ENCODE measurements around the gene THADA.
"Not testable (repeated sequence)": the region's sequence is repeated elsewhere in the genome, so short reads cannot be mapped to it uniquely, and the experiment has no call there.

The THADA gene

DNA sequence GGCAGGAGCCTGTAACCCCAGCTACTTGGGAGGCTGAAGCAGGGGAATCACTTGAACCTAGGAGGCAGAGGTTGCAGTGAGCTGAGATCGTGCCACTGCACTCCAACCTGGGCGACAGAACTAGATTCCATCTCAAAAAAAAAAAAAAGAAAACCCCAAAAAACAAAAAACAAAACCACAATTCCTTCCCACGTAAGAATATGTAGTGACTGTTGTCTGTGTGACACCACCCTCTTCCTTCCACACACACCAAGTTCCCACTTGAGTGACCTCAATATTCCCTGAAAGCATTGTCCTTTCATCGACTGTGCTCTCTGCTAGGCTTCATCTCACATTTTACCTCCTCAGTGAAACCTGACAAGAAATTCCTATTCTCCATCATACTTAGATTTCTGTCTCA is 8.8 kb upstream of the THADA start:
- DNase-seq, result no peak

DNA sequence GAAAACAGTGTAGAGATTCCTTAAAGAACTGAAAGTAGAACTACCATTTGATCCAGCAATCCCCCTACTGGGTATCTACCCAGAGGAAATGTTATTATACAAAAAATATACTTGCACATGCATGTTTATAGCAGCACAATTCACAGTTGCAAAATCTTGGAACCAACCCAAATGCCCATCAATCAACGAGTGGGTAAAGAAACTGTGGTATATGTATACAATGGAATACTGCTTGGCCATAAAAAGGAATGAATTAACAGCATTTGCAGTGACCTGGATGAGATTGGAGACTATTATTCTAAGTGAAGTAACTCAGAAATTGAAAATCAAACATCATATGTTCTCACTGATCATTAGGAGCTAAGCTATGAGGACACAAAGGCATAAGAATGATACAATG is 4.8 kb upstream of the THADA start:
- not testable (repeated sequence) for DNase-seq

DNA sequence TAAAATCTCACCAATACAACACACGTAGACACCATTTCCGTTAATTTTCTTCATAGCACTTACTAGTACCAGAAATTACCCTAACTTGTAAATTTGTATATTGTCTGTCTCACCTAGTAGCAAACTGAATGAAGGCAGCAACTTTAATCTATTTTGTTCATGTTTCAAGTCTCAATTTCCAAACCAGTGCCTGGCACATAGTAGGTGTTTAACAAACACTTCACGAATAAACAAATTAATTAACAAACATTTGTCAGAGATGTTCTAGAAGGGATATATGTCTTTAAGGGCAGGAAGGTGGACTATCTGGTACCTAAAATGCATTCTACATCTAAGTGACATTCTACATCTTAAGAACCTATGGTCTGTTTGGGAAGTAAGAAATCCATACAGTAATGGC is 963 bp downstream of the THADA start:
- DNase-seq, result no peak

DNA sequence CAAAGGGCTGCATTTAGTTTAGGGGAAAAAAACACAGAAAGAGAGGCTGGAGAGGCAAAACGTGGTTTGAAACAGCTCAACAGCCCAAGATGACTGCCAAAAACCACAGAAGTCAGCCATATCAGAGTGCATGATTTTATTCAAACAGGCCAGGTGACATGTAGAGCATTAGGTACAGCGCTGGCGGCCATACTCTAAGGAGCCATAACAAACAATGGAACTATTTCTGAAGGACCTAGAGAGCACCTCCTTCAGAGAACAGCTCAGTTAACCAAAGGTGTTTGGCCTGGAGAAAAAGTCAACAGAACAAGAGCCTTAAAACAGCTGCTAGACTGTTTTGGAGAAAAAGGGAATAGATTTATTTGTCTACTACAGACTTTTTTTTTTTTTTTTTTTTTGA is 2.6 kb downstream of the THADA start:
- peak; percentile 26 for DNase-seq

DNA sequence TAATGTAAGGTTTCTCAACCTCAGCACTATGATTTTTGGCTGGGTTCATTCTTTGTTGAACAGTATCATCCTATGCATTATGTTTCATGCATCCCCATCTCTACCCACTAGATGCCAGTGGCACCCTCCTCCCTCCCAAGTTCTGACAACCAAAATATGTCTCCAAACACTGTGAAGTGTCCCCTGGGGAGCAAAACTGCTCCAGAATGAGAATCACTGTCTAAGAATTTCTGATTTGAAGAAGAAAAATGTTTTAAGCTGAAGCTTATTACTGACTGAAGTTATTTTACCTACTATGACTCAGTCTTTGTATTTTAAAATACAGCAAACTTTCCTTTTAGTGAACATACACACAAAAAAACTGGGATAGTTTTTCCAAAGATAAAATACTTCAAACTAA is 3.4 kb downstream of the THADA start:
- DNase-seq, result no peak

DNA sequence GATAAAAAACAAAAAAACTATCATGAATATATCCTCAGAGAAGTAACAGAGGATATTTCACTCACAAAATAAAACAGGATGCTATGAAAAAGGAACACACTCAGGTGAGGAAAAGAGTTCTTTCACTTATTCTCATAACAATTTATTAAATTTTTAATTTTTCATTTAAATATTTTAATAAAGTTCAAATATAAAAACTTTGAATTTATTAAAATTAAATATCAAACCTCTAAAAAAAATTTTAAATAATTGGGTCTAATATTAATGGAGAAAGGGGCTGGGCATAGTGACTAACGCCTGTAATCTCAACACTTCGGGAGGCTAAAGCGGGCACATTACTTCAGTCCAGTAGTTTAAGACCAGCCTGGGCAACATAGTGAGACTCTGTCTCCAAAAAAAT is 10.1 kb downstream of the THADA start:
- no peak for DNase-seq

DNA sequence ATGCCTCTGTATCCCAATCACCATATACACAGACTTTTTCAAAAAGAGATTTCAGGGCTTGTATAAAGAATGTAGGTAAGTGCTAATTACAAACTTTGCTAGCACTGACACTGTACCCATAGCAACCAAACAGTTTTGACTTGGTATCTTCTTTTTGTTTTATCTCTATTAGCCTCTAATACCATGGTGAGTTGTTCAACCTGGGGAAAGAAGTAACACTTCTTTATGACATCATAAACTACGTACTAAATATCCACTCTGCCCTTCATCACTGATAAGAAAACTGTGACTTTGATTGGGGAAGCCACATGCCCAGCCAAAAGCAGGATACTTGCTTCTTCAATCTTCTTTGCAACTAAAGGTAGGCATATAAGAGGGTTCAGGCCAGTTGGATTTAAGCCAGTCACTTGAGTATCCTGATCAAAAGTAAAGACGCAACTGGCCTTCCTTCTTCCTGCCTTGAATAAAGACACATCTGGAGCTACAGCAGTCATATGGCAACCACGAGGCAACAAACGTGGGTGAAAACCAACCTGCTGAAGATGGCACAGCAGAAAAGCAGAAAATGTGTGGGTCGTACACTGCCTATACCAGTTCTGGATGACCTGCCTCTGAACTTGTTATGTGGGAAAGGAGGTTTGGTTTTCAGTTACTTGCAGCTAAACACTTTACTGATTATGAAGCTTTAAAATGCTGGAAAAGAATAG is 16.4 kb downstream of the THADA start:
- no peak for DNase-seq

DNA sequence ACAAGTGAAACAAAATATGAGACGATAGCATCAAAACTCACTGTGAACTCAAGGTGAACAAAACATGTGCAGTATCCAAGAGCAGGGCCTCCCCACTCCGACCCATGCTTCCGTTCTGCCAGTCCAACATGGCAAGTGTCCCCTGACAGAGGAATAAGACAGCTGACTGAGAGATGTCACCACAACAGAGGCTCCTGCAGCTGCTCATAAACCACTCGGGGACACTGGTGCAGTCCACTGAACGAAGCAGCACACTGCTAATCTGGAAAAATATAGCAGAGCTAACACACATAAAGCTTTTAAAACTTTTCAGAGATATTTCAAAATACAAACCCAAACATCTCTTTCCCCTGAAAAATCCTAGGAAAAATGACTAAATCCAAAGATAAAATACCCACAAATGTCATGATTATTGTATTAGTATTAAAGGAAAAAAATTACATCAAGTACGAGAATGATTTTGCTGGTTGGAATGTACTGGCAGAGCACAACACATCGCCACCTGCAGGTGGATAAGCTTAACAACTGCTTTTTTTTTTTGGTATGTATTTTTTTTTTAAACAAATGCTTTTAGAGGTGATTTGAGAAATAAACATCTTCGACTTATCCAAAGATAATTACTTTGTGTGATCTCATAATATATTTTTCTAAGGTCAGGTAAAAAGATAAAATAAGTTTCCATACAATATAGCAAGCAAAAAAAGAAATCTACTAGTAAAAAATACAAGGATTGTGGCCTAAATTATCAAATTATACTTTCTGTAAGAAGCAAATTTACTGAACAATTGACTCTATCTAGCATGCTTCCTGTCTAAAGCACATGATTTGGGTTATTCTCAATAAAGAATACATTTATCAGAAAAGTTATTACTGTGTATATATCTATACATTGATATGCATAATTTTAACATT is 18.6 kb downstream of the THADA start:
- no peak for DNase-seq

DNA sequence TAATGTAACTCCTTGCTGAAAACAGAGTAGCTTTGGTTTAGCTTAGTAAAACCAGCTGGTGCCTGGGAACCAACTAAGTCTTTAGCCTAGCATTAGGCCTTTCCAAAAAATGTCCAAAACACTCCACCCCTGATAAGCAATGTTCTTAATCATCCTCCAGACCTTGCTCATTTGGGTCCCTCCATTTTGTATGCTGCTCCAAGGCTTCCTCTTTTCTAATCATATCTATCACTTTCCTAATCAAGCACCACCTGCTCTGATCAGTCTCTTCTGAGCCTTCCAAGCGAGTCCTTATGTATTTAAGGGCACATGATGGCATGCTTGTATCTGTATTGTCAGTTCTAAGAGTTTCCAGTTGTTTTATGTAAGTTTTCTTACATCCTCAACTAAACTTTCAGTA is 23.6 kb downstream of the THADA start:
- DNase-seq, result no peak

DNA sequence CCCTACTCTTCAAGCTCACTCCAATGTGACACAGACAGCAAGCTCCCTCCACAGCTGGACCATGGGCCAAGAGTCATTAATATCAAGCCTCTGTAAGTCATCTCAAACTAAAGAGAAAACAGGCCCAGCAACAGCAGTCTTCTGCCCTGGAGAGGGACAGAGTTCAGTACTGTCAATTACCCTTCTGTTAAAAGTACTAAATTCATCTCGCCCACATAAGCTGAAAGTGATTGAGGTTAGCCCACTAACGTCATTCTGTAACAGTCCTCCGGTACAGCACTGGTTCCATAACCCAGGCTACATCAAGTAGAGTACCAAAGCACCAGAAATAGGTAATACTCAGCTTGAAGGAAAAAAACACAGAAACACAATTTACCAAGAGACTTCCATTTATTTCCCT is 25.9 kb downstream of the THADA start:
- no peak for DNase-seq

DNA sequence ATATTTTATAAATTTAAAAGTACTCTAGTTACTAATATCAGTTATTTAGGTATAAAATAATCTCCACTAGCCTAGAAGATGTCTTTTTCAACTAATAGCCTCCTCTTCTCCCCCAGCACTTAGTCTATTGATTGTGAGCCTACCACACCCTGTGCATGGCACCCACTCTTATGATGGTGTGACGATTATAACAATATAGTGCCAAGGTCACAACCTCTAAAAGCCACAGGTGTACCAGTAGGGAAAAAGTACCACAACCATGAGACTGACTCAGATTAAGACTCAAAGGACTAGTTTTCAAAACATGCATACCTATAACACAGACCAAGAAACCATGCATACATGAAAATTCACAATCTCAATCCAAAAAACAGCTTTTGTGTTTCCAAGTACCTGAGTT is 27.6 kb downstream of the THADA start:
- DNase-seq, result no peak

DNA sequence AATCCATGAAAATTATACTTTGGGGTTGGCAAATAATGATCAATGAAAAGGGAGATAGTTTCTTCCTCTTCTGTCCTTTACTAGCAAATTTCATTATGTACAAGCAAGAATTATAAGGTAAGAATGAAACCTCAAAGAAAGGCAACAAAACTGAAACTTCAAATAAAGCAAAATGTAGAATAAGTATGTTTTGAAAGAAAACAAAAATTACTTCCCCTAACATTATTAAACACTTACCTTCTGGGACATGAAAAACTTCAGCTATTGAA is 29.4 kb downstream of the THADA start:
- no peak for DNase-seq

DNA sequence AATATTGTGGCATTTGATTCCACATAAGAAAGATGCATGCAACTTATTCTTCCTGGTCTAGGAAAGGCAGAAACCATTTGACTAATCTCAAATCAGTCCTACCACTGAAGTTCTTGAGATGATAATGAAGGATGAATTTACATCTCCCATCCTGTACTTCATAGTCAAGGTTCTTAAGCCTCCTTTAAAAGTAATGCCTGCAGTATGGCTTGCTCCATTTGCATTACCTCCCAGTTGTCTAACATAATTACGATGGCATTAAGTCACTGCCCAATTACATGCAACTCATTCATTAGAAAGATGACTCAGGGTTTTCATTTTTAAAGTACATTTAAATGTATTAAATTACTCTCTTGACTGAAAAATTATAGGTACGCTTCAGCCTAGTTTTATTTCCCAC is 32.2 kb downstream of the THADA start:
- DNase-seq, result no peak

DNA sequence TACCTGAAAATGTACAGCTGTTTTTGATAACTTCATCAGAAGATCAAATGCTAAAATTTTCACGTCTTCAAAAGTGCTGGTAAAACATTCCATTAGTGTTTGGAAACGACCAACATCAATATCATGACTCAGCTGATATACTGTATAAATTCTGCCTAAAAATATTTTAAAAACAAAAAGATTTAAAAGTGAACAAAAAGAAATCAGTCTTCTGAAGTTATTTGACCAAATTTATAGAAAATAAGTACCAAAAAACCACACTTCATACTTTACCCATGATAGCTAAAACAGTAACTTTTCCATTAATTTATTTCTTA is 35.6 kb downstream of the THADA start:
- DNase-seq, result no peak

DNA sequence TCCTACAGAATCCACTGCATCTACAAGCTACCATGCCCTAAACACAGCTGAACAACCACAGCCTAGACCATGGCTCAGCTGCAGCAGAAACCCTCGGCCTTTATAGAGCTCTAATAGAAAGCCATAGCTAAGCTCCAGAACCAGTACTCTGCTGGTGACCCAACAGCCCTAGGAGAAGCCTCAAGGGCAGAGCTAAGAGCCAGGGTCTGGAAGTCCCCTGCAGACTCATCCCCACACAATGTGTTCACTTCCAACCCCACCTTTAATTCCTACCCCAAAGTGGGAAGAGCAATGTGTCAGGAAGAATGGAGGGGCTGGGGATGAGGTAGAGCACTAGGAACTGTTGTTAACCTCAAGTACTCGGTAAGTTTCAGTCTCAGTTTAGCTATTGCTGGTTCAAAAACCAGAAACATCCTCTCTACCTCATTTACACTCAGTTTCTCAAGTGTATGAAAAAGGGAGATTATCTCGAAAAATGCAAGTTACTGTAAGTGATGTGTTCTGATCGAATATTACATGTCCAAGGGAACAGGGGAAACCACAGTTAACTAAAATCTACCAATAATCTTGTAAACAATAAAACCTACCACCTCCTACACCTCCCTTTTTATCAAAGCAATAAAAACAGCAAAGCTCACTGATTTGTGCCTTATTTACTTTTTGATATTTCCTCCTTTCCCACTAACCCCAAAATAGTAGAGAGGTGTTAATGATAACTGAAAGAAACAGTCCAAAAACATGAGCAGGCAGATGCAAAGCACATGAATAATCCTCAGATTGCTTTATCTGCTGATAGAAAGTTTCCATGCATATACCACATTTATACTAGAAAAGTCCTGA is 36.2 kb downstream of the THADA start:
- DNase-seq, result no peak

DNA sequence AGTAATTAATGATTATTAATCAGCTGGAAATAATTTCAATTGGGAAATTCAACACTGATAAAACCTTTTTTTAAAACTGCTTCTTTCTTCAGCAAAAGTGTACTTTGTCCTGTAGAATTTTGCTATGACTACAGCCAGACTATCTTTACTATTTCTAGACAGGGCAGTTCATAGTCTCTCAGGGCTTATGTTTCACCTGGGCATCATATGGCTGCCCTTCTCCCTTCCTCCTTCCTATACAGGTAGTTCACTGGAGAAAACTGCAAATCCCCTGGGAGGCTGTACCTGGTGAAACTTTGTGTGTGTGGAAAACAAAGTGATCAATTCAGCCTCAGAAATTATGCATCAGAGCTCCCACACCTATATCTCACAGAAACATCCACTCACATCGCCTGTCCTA is 38.6 kb downstream of the THADA start:
- no peak for DNase-seq

DNA sequence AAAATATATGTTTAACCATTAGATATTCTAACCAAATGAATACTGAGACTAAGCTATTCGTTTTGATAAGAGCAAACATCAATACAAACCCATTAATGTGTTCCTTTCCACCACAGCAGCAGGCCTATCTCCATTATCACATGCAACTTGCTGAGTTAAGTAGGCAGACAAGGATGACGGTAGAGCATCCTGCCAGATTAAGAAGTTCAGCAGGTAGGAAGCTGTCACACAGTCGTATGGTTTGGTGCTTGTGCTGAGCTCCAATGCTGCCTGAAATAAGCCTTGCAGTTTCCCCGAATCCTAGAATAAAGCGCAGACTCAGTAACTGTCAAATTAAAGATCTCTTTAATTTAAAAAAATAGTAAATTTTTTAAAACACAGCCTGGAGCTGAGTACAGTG is 39.6 kb downstream of the THADA start:
- no peak for DNase-seq

DNA sequence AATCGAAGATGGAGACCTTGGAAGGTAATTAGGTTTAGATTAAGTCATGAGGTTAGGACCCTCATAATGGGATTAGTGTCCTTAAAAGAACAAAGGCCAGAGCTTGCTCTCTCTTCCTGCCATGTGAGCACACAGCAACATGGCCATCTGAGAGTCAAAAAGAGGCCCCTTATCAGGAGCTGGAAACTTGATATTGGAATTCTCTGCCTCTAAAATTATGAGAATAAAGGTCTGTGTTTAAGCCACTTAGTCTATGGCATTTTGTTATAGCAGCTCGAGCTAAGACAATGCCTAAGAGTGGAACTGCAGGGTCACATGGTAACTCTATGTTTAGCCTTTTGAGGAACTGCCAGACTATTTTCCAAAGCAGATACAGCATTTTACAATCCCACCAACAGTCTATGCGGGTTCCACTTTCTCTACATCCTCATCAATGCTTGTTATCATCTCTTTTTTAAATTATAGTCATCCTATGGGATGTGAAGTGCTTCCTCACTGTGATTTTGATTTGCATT is 42.4 kb downstream of the THADA start:
- DNase-seq, result no peak

DNA sequence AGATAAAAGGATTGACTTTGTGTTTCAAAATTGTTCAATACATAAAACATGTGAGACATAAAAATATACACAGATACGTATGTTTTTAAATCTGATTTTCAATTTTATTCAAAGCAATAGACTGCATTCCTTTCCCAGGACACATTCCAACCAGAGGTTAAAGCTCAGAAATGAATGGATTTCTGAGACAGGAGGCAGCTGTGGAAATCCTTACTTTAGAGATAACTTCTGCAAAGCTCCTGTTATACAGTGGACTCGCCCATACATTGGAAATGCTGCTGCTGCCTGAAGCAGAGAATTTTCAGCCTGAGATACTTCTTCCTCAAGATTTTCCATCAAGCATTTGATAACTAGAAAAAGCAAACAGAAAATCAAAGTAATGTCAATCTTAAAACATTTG is 43.8 kb downstream of the THADA start:
- no peak for DNase-seq

DNA sequence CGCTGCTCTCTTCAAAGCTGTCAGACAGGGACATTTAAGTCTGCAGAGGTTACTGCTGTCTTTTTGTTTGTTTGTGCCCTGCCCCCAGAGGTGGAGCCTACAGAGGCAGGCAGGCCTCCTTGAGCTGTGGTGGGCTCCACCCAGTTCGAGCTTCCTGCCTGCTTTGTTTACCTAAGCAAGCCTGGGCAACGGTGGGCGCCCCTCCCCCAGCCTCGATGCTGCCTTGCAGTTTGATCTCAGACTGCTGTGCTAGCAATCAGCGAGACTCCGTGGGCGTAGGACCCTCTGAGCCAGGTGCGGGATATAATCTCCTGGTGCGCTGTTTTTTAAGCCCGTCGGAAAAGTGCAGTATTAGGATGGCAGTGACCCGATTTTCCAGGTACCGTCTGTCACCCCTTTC is 47.5 kb downstream of the THADA start:
- not testable (repeated sequence) for DNase-seq

DNA sequence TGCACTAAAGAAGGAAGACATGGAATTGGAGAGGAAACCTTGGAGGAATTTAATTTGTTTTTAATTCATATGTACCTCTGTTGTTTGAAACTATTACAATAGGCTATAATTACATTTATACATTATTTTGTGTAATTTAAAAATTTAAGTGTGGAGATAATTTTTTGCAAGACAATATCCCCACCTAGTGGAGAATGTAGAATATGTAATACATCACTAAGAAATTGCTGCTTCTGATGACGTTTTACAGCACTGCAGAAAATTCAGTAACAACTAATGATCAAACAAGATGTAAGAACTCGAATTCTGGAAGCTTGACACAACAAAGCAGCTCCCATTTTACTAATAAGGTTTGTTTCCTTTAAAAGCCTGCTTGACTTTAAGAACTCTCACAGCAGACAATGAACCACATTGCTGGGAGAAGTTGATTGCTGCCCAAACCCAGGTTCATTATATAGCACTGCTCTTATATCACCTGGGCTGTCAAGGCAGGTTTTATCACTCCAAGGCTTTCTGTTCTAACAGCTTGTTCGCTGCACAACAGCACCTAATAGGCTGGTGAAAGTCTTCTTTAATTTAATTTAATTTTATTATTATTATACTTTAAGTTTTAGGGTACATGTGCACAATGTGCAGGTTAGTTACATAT is 53.4 kb downstream of the THADA start:
- no peak for DNase-seq

DNA sequence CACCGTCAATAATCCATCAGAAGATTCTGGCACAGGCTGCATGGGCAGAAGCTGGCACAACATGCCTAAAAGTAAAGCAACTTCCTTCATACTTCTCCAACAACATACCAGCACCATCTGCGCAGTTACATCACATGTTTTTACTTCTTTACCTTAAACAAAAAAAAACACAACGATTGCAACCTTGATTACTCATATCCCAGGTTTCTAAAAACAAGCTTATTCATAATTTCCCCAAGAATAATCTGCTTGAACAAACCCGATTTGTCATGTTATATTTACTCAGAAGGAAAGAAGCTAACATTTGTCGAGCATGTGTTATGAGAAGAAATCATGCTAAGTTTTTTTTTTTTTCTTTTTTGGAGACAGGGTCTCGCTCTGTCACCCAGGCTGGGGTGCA is 54.7 kb downstream of the THADA start:
- no peak for DNase-seq
